Ascending aorta (tissue), 2 donors: ENCODE data around the gene CNTNAP2. TPM values are rescaled to one million over a fixed set of nuclear protein-coding genes. Genes with fewer than 3 reads are reported as not detected.

Source experiments
- DNase-seq, 2 donors: peaks; one replicate each; pipeline ENCODE4 v3.0.0-alpha.2; 2019; ENCODE audit warnings: low spot score in 2 of 2
- H3K27ac ChIP-seq, 2 donors: fragments of 200-600 bp; sonication (generic); one replicate each; pipeline ENCODE4 v1.5.1; 2016 to 2017; ENCODE audit warnings: mild to moderate bottlenecking in 1 of 2
- H3K27me3 ChIP-seq: fragments of 200-600 bp; sonication (generic); one replicate; pipeline ENCODE4 v1.5.1; 2017
- H3K36me3 ChIP-seq, 2 donors: fragments of 200-600 bp; sonication (generic); one replicate each; pipeline ENCODE4 v1.5.1; 2016
- H3K4me1 ChIP-seq, 2 donors: fragments of 200-600 bp; sonication (generic); one replicate each; pipeline ENCODE4 v1.5.1; 2016 to 2017; ENCODE audit warnings: mild to moderate bottlenecking in 1 of 2
- H3K4me3 ChIP-seq, 2 donors: fragments of 200-600 bp; sonication (generic); one replicate each; pipeline ENCODE4 v1.5.1; 2016 to 2017; ENCODE audit warnings: mild to moderate bottlenecking in 1 of 2
- H3K9me3 ChIP-seq, 2 donors: fragments of 200-600 bp; sonication (generic); one replicate each; pipeline ENCODE4 v1.5.1; 2016
- intact Hi-C: fragments of 100-400 bp; cut with DNase I; formaldehyde crosslinking; loops from one replicate; pipeline ENCODE4 v1.15.1; 2023
- total RNA-seq: library from RNA; depleted of rRNA; stranded (reverse); fragments of >200 nt; gene quantifications from one replicate; pipeline ENCODE4 v1.1.0, GENCODE V29; 2016
- TF ChIP-seq, protein P1 (sequence below), 3 experiments: fragments of 200-600 bp in 2 of 3; fragments of 450-650 bp in 1 of 3; sonication (generic) in 2 of 3; IDR thresholded peaks; one replicate each; pipeline ENCODE4 v1.5.1; 2016 to 2019; ENCODE audit warnings: antibody characterized with exemption in 3 of 3, mild to moderate bottlenecking in 1 of 3, moderate library complexity in 1 of 3

The CNTNAP2 gene
- total RNA-seq, 1 donor from 2014 or later: not detected

- H3K27me3 ChIP-seq: no peaks in the 10 kb centered on the region
- no peaks in the 10 kb centered on the region for H3K4me1 ChIP-seq
- H3K36me3 ChIP-seq: no peaks in the 10 kb centered on the region
- H3K9me3 ChIP-seq: no peaks in the 10 kb centered on the region
- H3K27ac ChIP-seq: no peak overlapping the region
- intact Hi-C loops: no loop called here
- TF ChIP-seq, protein P1, sequence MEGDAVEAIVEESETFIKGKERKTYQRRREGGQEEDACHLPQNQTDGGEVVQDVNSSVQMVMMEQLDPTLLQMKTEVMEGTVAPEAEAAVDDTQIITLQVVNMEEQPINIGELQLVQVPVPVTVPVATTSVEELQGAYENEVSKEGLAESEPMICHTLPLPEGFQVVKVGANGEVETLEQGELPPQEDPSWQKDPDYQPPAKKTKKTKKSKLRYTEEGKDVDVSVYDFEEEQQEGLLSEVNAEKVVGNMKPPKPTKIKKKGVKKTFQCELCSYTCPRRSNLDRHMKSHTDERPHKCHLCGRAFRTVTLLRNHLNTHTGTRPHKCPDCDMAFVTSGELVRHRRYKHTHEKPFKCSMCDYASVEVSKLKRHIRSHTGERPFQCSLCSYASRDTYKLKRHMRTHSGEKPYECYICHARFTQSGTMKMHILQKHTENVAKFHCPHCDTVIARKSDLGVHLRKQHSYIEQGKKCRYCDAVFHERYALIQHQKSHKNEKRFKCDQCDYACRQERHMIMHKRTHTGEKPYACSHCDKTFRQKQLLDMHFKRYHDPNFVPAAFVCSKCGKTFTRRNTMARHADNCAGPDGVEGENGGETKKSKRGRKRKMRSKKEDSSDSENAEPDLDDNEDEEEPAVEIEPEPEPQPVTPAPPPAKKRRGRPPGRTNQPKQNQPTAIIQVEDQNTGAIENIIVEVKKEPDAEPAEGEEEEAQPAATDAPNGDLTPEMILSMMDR (IDR thresholded peaks at IDR 0.05): no peak
- no peak for DNase-seq
- H3K4me3 ChIP-seq: no peak overlapping the region
These were observed 2063.5 kb downstream of the CNTNAP2 start for GRCh38 chr7:148180075-148180474.

DNA sequence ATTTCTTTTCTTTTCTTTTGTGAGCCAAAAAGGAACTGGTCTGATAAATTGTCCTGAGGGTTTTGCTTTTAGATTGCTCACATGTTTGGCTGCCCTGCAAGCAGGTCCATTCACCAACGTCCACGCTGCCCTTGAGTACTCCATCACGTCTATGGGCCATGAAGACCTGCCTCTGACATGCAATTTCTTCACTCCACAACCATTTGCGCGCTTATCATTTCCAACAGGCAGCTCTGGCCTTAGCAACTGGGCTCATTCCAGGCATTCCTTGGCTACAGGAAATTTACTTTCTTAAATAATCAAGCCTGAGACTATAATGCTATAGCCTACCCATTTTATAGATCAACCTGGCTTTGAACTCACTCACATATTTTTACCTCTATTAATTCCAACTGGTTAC lies 2065.7 kb downstream of the CNTNAP2 start:
- H3K27me3 ChIP-seq: no peaks in the 10 kb centered on the region
- no peaks in the 10 kb centered on the region for H3K36me3 ChIP-seq
- no peak overlapping the region for H3K27ac ChIP-seq
- H3K4me3 ChIP-seq: no peak overlapping the region
- no peak for DNase-seq
- intact Hi-C loops: no loop called here
- no peaks in the 10 kb centered on the region for H3K9me3 ChIP-seq
- TF ChIP-seq, protein P1 (IDR thresholded peaks at IDR 0.05): no peak
- no peaks in the 10 kb centered on the region for H3K4me1 ChIP-seq

DNA sequence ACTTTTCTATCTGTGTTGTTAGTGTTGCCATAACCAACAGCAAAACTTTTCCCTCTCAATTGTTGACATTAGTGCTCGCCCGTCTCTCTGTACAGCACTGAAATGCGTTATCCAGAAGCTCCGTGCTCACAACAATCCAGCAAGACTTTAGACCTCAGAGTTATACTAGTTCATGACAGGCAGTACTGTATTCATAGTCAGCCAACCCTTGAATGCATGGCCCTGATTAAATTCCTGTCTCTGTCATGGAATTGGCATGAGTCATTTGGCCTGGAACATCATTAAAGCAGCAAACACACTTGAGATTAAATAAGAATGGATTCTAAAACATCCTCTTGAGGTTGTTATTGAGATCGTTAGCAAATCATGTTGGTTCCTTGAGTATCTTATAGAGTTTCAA lies 2068.4 kb downstream of the CNTNAP2 start:
- DNase-seq: no peak
- Histone ChIP-seq H3K4me3 (no peak overlapping the region), H3K27ac (no peak overlapping the region), H3K9me3 (no peaks in the 10 kb centered on the region), H3K27me3 (no peaks in the 10 kb centered on the region), H3K4me1 (no peaks in the 10 kb centered on the region), H3K36me3 (no peaks in the 10 kb centered on the region)
- TF ChIP-seq, protein P1 (IDR thresholded peaks at IDR 0.05): no peak
- intact Hi-C loops: no loop called here

- TF ChIP-seq, protein P1 (IDR thresholded peaks at IDR 0.05): no peak
- H3K9me3 ChIP-seq: no peaks in the 10 kb centered on the region
- H3K27me3 ChIP-seq: no peaks in the 10 kb centered on the region
- no peak overlapping the region for H3K4me3 ChIP-seq
- intact Hi-C loops: no loop called here
- no peaks in the 10 kb centered on the region for H3K4me1 ChIP-seq
- no peak overlapping the region for H3K27ac ChIP-seq
- no peaks in the 10 kb centered on the region for H3K36me3 ChIP-seq
- no peak for DNase-seq
These were observed 2070.9 kb downstream of the CNTNAP2 start for GRCh38 chr7:148187471-148187870.

DNA sequence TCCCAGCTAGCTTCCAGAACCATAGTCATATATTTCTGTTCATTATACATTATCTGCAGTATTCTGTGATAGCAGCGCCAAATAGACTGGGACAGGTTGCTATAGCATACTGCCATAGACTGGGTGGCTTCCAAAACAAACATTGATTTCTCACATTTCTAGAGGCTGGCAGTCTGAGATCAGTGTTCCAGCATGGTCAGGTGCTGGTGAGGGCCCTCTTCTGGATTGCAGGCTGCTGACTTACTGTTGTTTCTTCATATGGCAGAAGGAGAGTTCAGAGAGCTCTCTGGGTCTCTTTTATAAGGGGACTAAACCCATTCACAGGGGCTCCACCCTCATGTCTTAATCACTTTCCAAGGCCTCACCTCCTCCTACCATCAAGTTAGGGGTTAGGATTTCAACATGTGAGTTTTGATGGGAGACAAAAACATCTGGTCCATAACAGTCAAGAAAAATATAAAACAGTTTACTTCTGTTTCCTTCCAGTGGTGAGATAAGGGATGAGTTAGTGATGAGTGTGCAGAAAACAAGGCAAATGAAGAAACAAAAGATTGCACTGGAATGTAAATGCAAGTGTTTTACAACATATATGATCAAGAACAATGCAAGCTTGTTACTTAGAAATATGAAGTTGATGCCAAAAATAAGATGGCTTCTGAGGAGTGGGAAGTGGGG lies 2074.9 kb downstream of the CNTNAP2 start:
- no peaks in the 10 kb centered on the region for H3K27me3 ChIP-seq
- DNase-seq: no peak
- H3K27ac ChIP-seq: no peak overlapping the region
- intact Hi-C loops: no loop called here
- TF ChIP-seq, protein P1 (IDR thresholded peaks at IDR 0.05): no peak
- no peaks in the 10 kb centered on the region for H3K36me3 ChIP-seq
- H3K4me1 ChIP-seq: no peaks in the 10 kb centered on the region
- H3K9me3 ChIP-seq: no peaks in the 10 kb centered on the region
- H3K4me3 ChIP-seq: no peak overlapping the region

GRCh38 chr7:148192491-148192890 lies 2075.9 kb downstream of the CNTNAP2 start:
- Histone ChIP-seq H3K36me3 (no peaks in the 10 kb centered on the region), H3K27ac (no peak overlapping the region), H3K4me1 (no peaks in the 10 kb centered on the region), H3K9me3 (no peaks in the 10 kb centered on the region), H3K4me3 (no peak overlapping the region), H3K27me3 (no peaks in the 10 kb centered on the region)
- TF ChIP-seq, protein P1 (IDR thresholded peaks at IDR 0.05): no peak
- intact Hi-C loops: no loop called here
- no peak for DNase-seq
